DND-41 (cell line): Measurements from ENCODE around the gene LPAR3.

Experiments used
- ATAC-seq: fragments of 200-7000 bp; cut with Tn5 transposase; 3 replicates; pipeline ENCODE4 v1.9.1; 2021; ENCODE audit warnings: low read depth; ENCODE audit not compliant: insufficient read depth
- DNase-seq: peaks from one replicate; pipeline ENCODE4 v3.0.0-alpha.2; 2020
- H2AFZ ChIP-seq: 2 replicates; pipeline ENCODE4 v1.6.0; 2012; ENCODE audit warnings: low read depth, low read length
- H3K27ac ChIP-seq: 2 replicates; pipeline ENCODE4 v1.5.1; 2012; ENCODE audit warnings: low read length, inconsistent platforms
- H3K27me3 ChIP-seq: fragments of 200-600 bp; sonication (generic); 2 replicates; pipeline ENCODE4 v1.6.0; 2012; ENCODE audit warnings: low read length, mild to moderate bottlenecking, inconsistent platforms; ENCODE audit not compliant: insufficient read depth, poor library complexity
- H3K36me3 ChIP-seq: 2 replicates; pipeline ENCODE4 v1.5.1; 2012; ENCODE audit warnings: low read length, inconsistent platforms; ENCODE audit not compliant: insufficient read depth
- H3K4me1 ChIP-seq: 2 replicates; pipeline ENCODE4 v1.5.1; 2012; ENCODE audit warnings: mild to moderate bottlenecking, low read length; ENCODE audit not compliant: insufficient read depth
- H3K4me2 ChIP-seq: 2 replicates; pipeline ENCODE4 v1.6.0; 2012; ENCODE audit warnings: mild to moderate bottlenecking, moderate library complexity, low read length, inconsistent platforms; ENCODE audit not compliant: insufficient read depth
- H3K4me3 ChIP-seq, 2 experiments: fragments of 200-600 bp in 1 of 2; shearing (Covaris generic) in 1 of 2; 2 replicates each; pipeline ENCODE4 v1.5.1; 2012 to 2016; ENCODE audit warnings: inconsistent platforms in 2 of 2, low read length in 2 of 2, mild to moderate bottlenecking in 2 of 2, low read depth in 1 of 2, moderate library complexity in 1 of 2
- H3K79me2 ChIP-seq: 2 replicates; pipeline ENCODE4 v1.6.0; 2012; ENCODE audit warnings: low read length, inconsistent platforms; ENCODE audit not compliant: insufficient read depth
- H3K9ac ChIP-seq: 2 replicates; pipeline ENCODE4 v1.6.0; 2012; ENCODE audit warnings: low read depth, mild to moderate bottlenecking, inconsistent platforms, low read length, moderate library complexity
- H3K9me3 ChIP-seq: 2 replicates; pipeline ENCODE4 v1.5.1; 2012; ENCODE audit warnings: low read length, moderate library complexity, mild to moderate bottlenecking, inconsistent platforms; ENCODE audit not compliant: insufficient read depth, severe bottlenecking
- H4K20me1 ChIP-seq: 2 replicates; pipeline ENCODE4 v1.6.0; 2012; ENCODE audit warnings: low read length; ENCODE audit not compliant: insufficient read depth
- EZH2 ChIP-seq: IDR thresholded peaks from 3 replicates; pipeline ENCODE4 v1.6.1; 2012; ENCODE audit warnings: borderline replicate concordance, low read depth, mild to moderate bottlenecking, moderate library complexity, low read length, inconsistent platforms; ENCODE audit not compliant: severe bottlenecking
- TF ChIP-seq, protein P1 (sequence below): IDR thresholded peaks from 2 replicates; pipeline ENCODE4 v1.5.1; 2012; ENCODE audit warnings: borderline replicate concordance, low read length, moderate library complexity, mild to moderate bottlenecking; ENCODE audit not compliant: poor library complexity, severe bottlenecking; ENCODE audit errors: extremely low read depth

The LPAR3 gene

DNA sequence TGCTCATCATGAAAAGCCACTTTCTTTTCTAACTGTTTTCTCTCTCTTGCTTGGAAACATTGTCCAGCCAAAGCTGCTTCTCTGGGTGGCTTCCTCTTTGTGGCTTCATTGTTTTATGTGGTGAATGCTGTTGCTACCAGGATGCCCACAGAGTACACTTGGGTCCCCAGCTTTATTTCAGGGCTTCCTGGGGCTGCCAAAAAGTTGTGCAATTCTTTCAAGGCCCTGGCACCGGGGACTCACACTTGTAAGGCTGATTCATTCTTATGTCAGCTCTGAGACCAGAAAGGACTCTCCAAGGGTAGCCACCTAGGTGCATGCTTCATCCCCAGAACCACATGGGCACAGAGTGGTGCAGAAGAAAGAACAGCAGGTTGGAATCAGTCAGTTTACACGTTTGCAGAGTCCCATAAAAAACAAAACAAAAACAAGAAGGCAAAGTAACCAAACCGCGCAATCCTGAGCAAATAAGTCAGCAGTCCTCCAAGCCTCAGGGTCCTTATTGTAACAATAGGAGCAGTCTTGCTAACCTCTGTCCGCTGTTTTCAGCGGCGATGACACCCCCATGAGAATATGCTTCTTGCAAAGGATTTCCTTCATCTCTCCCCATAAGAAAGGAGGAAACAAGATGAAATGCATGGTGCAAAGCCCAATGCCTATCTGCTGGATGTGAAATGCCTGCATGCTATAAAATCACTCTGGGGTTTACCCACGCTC, 112.8 kb downstream of the LPAR3 start:
- Histone ChIP-seq H3K9ac (no peak overlapping the region), H2AFZ (no peak overlapping the region), H3K36me3 (no peaks in the 10 kb centered on the region), H3K9me3 (no peaks in the 10 kb centered on the region), H3K4me3 (no peak overlapping the region), H4K20me1 (no peaks in the 10 kb centered on the region), H3K27ac (no peak overlapping the region), H3K79me2 (no peaks in the 10 kb centered on the region), H3K4me2 (no peak overlapping the region), H3K27me3 (no peaks in the 10 kb centered on the region), H3K4me1 (no peaks in the 10 kb centered on the region)
- TF ChIP-seq, protein P1, sequence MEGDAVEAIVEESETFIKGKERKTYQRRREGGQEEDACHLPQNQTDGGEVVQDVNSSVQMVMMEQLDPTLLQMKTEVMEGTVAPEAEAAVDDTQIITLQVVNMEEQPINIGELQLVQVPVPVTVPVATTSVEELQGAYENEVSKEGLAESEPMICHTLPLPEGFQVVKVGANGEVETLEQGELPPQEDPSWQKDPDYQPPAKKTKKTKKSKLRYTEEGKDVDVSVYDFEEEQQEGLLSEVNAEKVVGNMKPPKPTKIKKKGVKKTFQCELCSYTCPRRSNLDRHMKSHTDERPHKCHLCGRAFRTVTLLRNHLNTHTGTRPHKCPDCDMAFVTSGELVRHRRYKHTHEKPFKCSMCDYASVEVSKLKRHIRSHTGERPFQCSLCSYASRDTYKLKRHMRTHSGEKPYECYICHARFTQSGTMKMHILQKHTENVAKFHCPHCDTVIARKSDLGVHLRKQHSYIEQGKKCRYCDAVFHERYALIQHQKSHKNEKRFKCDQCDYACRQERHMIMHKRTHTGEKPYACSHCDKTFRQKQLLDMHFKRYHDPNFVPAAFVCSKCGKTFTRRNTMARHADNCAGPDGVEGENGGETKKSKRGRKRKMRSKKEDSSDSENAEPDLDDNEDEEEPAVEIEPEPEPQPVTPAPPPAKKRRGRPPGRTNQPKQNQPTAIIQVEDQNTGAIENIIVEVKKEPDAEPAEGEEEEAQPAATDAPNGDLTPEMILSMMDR, result no peak
- no peak for TF ChIP-seq EZH2
- ATAC-seq (peak; percentile 85), DNase-seq (peak; percentile 54)

DNA sequence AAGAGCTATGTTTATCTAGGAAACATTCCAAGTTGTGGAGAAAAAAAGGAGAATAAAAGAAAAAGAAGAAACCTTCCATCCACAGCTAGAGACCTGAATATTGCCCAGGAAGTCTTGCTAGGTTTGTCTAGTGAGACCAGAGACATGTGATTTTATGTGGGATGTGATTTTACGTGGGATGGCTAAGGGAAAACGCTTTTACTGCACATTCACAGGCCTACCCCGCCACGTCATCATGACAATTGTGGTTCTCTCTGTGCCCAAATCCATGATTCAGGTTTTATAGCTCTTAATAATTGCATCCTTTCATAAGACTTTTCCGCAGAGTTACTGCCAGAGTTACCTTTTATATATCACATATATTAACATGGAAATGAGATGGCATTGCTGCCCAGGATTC, 116.4 kb downstream of the LPAR3 start:
- Histone ChIP-seq H4K20me1 (no peaks in the 10 kb centered on the region), H3K4me2 (no peak overlapping the region), H3K9me3 (no peaks in the 10 kb centered on the region), H3K4me3 (no peak overlapping the region), H3K79me2 (no peaks in the 10 kb centered on the region), H3K4me1 (no peaks in the 10 kb centered on the region), H3K27ac (no peak overlapping the region), H3K36me3 (no peaks in the 10 kb centered on the region), H2AFZ (no peak overlapping the region), H3K9ac (no peak overlapping the region), H3K27me3 (no peaks in the 10 kb centered on the region)
- TF ChIP-seq EZH2, result no peak
- TF ChIP-seq, protein P1, result no peak
- ATAC-seq (no peak), DNase-seq (no peak)

DNA sequence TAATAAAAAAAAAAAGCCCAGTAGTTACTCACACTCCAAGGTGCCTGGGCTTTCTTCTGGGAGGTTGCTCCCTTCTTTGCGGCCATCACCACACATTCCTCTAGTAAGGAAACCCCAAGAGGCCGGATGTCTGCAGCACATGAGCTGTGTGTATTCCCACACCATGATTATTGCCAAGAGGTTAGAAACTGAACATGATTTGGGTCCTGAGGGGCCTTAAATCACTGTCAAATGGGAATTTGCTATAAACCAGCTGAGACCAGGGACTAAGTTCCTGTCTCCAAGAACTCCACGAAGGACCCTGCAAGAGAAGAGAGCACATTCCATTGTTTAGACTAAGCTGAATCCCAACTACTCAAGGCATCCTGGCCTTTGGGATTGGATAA, 117.5 kb downstream of the LPAR3 start:
- H3K36me3 ChIP-seq, result no peaks in the 10 kb centered on the region
- no peaks in the 10 kb centered on the region for H3K9me3 ChIP-seq
- H3K4me1 ChIP-seq, result no peaks in the 10 kb centered on the region
- no peak overlapping the region for H3K4me2 ChIP-seq
- TF ChIP-seq, protein P1, result no peak
- TF ChIP-seq EZH2, result no peak
- H4K20me1 ChIP-seq, result no peaks in the 10 kb centered on the region
- no peak overlapping the region for H3K27ac ChIP-seq
- no peak overlapping the region for H3K9ac ChIP-seq
- no peak for ATAC-seq
- no peak overlapping the region for H2AFZ ChIP-seq
- H3K79me2 ChIP-seq, result no peaks in the 10 kb centered on the region
- no peak for DNase-seq
- H3K4me3 ChIP-seq, result no peak overlapping the region
- H3K27me3 ChIP-seq, result no peaks in the 10 kb centered on the region
